Astrocyte (in vitro differentiated cells and primary cell): ENCODE data around the gene CNNM2.
"Not testable (repeated sequence)": the region's sequence is repeated elsewhere in the genome, so short reads cannot be mapped to it uniquely, and the experiment has no call there.

Experiments used
- CTCF ChIP-seq: IDR thresholded peaks from 2 replicates; pipeline ENCODE4 v1.5.1; 2011; ENCODE audit warnings: low read depth, mild to moderate bottlenecking, inconsistent platforms, low read length, moderate library complexity; ENCODE audit not compliant: insufficient read depth
- EZH2 ChIP-seq: IDR thresholded peaks from 2 replicates; pipeline ENCODE4 v1.6.1; 2012; ENCODE audit warnings: mild to moderate bottlenecking, low read length, inconsistent platforms; ENCODE audit not compliant: insufficient read depth

DNA sequence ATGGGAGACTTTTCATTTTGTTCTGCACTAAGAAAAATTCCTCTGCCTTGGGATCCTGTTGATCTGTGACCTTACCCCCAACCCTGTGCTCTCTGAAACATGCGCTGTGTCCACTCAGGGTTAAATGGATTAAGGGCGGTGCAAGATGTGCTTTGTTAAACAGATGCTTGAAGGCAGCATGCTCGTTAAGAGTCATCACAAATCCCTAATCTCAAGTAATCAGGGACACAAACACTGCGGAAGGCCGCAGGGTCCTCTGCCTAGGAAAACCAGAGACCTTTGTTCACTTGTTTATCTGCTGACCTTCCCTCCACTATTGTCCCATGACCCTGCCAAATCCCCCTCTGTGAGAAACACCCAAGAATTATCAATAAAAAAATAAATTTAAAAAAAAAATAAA lies 212.1 kb downstream of the CNNM2 start:
- not testable (repeated sequence) for TF ChIP-seq CTCF, EZH2
